Nephron progenitor cell (in vitro differentiated cells): Measurements from ENCODE around the gene ZNF460.
"Not testable (repeated sequence)": the region's sequence is repeated elsewhere in the genome, so short reads cannot be mapped to it uniquely, and the experiment has no call there.

Source experiments
- DNase-seq: peaks from one replicate; pipeline ENCODE4 v3.0.0; 2021
- H3K27ac Mint-ChIP-seq: 2 replicates; pipeline ENCODE4 v1.8.0; 2021; ENCODE audit warnings: mild to moderate bottlenecking, moderate library complexity, mixed read lengths
- H3K27me3 Mint-ChIP-seq: 2 replicates; pipeline ENCODE4 v1.8.0; 2021; ENCODE audit warnings: mild to moderate bottlenecking, low read depth, mixed read lengths; ENCODE audit not compliant: poor library complexity
- H3K36me3 Mint-ChIP-seq: 2 replicates; pipeline ENCODE4 v1.8.0; 2021; ENCODE audit warnings: low read depth, mixed read lengths
- H3K4me1 Mint-ChIP-seq: 2 replicates; pipeline ENCODE4 v1.8.0; 2021; ENCODE audit warnings: mixed read lengths
- H3K4me3 Mint-ChIP-seq: 2 replicates; pipeline ENCODE4 v1.8.0; 2021; ENCODE audit warnings: mild to moderate bottlenecking, moderate library complexity, mixed read lengths
- H3K9me3 Mint-ChIP-seq: 2 replicates; pipeline ENCODE4 v1.8.0; 2021; ENCODE audit warnings: mild to moderate bottlenecking, moderate library complexity, mixed read lengths
- CTCF ChIP-seq: fragments of 200-600 bp; sonication (generic); IDR thresholded peaks from 2 replicates; pipeline ENCODE4 v1.5.0; 2021; ENCODE audit warnings: antibody characterized with exemption

ZNF460 gene

GRCh38 chr19:57249329-57249728 is 31.0 kb upstream of the ZNF460 start:
- Mint-ChIP-seq H3K4me3 (no peak overlapping the region), H3K27me3 (no peaks in the 10 kb centered on the region), H3K36me3 (peaks cover 60% of the 10 kb centered on the region), H3K4me1 (no peaks in the 10 kb centered on the region), H3K9me3 (no peaks in the 10 kb centered on the region), H3K27ac (no peak overlapping the region)
- no peak for TF ChIP-seq CTCF
- no peak for DNase-seq

- H3K27me3 Mint-ChIP-seq, H3K4me3 Mint-ChIP-seq, H3K4me1 Mint-ChIP-seq, DNase-seq, H3K27ac Mint-ChIP-seq, H3K9me3 Mint-ChIP-seq: not testable (repeated sequence)
- H3K36me3 Mint-ChIP-seq, result peaks cover 67% of the 10 kb centered on the region
Measured at GRCh38 chr19:57253767-57254166, 26.5 kb upstream of the ZNF460 start.

GRCh38 chr19:57262044-57262443 is 18.2 kb upstream of the ZNF460 start:
- no peak for TF ChIP-seq CTCF
- Mint-ChIP-seq H3K27ac (no peak overlapping the region), H3K4me1 (peaks cover 11% of the 10 kb centered on the region), H3K27me3 (peaks cover 7% of the 10 kb centered on the region), H3K4me3 (no peak overlapping the region), H3K36me3 (peaks cover 35% of the 10 kb centered on the region), H3K9me3 (no peaks in the 10 kb centered on the region)
- DNase-seq, result no peak

- Mint-ChIP-seq H3K27me3 (peaks cover 7% of the 10 kb centered on the region), H3K9me3 (no peaks in the 10 kb centered on the region), H3K27ac (no peak overlapping the region), H3K36me3 (peaks cover 31% of the 10 kb centered on the region), H3K4me1 (peaks cover 11% of the 10 kb centered on the region), H3K4me3 (no peak overlapping the region)
- no peak for DNase-seq
- TF ChIP-seq CTCF, result no peak
Measured at GRCh38 chr19:57263244-57263741, 17.0 kb upstream of the ZNF460 start.

GRCh38 chr19:57267291-57267690 is 13.0 kb upstream of the ZNF460 start:
- TF ChIP-seq CTCF, result no peak
- Mint-ChIP-seq H3K4me3 (no peak overlapping the region), H3K27ac (no peak overlapping the region), H3K9me3 (no peaks in the 10 kb centered on the region), H3K36me3 (peaks cover 14% of the 10 kb centered on the region), H3K27me3 (peaks cover 11% of the 10 kb centered on the region), H3K4me1 (peaks cover 11% of the 10 kb centered on the region)
- DNase-seq, result no peak

GRCh38 chr19:57269515-57270250 is 10.6 kb upstream of the ZNF460 start:
- Mint-ChIP-seq H3K4me1 (peaks cover 11% of the 10 kb centered on the region), H3K9me3 (no peaks in the 10 kb centered on the region), H3K36me3 (peaks cover 16% of the 10 kb centered on the region), H3K27ac (no peak overlapping the region), H3K4me3 (no peak overlapping the region), H3K27me3 (peaks cover 9% of the 10 kb centered on the region)
- no peak for DNase-seq
- no peak for TF ChIP-seq CTCF
